ENCODE measurements around the gene DHTKD1. TPM values are rescaled to one million over a fixed set of nuclear protein-coding genes. Genes with fewer than 3 reads are reported as not detected.

Gene DHTKD1
- total RNA-seq, 3 donors from 2014 or later: 22.3 to 35.7 (median 31.9) TPM

DNA sequence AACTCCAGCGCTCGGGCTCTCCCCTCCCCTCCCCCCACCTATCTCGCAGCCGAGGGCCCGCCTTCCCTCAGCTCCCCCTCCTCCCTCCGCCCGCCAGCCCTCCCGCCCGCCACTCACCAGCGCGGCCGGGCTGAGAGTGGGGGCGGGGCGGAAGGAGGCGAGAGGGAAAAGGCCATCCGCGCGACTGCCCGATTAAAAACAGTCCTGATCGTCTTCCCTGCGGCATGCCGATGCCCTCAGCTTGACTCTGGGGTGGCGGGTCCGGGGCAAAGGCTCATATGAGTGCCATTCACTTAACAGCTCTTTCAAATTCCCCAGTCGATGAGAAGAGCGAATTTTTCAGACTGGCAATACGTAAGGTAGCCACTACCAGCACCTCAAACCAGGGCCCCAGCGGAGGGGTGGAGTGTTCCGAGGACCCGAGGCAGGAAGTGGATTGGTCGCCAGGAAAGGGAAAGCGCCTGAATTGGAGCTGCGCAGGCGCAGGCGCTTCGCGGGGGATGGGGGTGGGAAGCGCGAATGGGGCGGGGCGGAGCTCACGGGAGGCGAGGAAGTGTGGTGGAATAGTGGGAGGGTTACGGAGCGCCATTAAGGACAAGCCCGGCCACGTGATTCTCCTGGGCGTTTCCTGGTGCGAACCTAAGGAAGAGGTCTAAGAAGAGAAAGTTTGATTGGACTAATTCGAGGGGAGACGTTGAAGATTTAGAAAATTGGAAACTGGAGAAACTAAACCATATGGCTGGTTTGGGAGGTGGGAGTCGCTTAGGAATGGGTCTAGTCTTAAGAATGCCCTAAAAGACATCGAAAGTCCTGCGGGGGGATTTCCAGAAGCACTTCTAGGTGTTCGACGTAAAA lies 25.7 kb upstream of the DHTKD1 start, which contains the start of gene UPF2:
TSS of gene UPF2 (minus strand) at position 13 of the 855 bp plus-strand sequence. CDS start 7,386 bp downstream, outside the sequence.
- DNase-seq (ENCODE audit: low spot score in 2 of 2): peak; percentile 98 to 99
- peak within 1 kb of the TSS; percentile 98 for H3K27ac ChIP-seq
- intact Hi-C loops (cut with DNase I; ENCODE audit: low total_unique reads): no loop called here
- no peaks in the 10 kb centered on the region for H3K36me3 ChIP-seq
- no peaks in the 10 kb centered on the region for H3K4me1 ChIP-seq
- no peaks in the 10 kb centered on the region for H3K27me3 ChIP-seq
- H3K9me3 ChIP-seq: no peaks in the 10 kb centered on the region
- H3K4me3 ChIP-seq: peak within 1 kb of the TSS; percentile 76 to 98 (median 96)
- TF ChIP-seq, protein P1, sequence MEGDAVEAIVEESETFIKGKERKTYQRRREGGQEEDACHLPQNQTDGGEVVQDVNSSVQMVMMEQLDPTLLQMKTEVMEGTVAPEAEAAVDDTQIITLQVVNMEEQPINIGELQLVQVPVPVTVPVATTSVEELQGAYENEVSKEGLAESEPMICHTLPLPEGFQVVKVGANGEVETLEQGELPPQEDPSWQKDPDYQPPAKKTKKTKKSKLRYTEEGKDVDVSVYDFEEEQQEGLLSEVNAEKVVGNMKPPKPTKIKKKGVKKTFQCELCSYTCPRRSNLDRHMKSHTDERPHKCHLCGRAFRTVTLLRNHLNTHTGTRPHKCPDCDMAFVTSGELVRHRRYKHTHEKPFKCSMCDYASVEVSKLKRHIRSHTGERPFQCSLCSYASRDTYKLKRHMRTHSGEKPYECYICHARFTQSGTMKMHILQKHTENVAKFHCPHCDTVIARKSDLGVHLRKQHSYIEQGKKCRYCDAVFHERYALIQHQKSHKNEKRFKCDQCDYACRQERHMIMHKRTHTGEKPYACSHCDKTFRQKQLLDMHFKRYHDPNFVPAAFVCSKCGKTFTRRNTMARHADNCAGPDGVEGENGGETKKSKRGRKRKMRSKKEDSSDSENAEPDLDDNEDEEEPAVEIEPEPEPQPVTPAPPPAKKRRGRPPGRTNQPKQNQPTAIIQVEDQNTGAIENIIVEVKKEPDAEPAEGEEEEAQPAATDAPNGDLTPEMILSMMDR (IDR thresholded peaks at IDR 0.05): peak in 2 of 3 donors; percentile 27 to 31
- TF ChIP-seq POLR2AphosphoS5 (IDR thresholded peaks at IDR 0.05): peak; percentile 77 to 91 (median 80)
- peak; percentile 59 for TF ChIP-seq POLR2A (IDR thresholded peaks at IDR 0.05)

DNA sequence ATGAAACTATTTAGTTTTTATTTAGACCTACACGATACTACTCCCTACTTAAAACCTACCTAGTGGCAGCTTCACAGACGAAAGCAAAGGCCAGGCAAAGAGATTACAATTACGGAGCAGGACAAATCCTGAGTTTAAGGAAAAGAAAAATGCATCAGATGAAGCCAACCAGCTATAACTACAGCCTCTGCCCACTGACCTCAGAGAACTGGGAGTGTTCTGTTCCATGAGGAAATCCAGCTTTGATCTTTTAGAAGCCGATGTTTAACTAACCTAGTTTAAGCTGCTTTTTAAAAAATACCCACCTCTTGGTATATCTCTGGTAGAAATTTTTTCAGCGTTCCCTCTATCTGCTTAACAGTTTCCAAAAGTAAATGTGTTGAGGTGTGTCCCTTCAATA lies 23.2 kb upstream of the DHTKD1 start:
- DNase-seq (ENCODE audit: low spot score in 2 of 2): no peak
- Histone ChIP-seq H3K9me3 (no peaks in the 10 kb centered on the region), H3K4me1 (no peaks in the 10 kb centered on the region), H3K36me3 (no peaks in the 10 kb centered on the region), H3K4me3 (no peak overlapping the region), H3K27me3 (no peaks in the 10 kb centered on the region), H3K27ac (no peak overlapping the region)
- intact Hi-C loops (cut with DNase I; ENCODE audit: low total_unique reads): no loop called here
- TF ChIP-seq POLR2A (IDR thresholded peaks at IDR 0.05): no peak
- TF ChIP-seq POLR2AphosphoS5 (IDR thresholded peaks at IDR 0.05): no peak
- TF ChIP-seq, protein P1 (IDR thresholded peaks at IDR 0.05): no peak

- TF ChIP-seq POLR2AphosphoS5 (IDR thresholded peaks at IDR 0.05): no peak
- TF ChIP-seq POLR2A (IDR thresholded peaks at IDR 0.05): no peak
- TF ChIP-seq, protein P1 (IDR thresholded peaks at IDR 0.05): no peak
- Histone ChIP-seq H3K4me1 (no peaks in the 10 kb centered on the region), H3K27me3 (no peaks in the 10 kb centered on the region), H3K36me3 (no peaks in the 10 kb centered on the region), H3K4me3 (no peak overlapping the region), H3K9me3 (no peaks in the 10 kb centered on the region), H3K27ac (no peak overlapping the region)
- intact Hi-C loops (cut with DNase I; ENCODE audit: low total_unique reads): no loop called here
- DNase-seq (ENCODE audit: low spot score in 2 of 2): no peak
Measured at GRCh38 chr10:12048547-12048946, 20.2 kb upstream of the DHTKD1 start.

DNA sequence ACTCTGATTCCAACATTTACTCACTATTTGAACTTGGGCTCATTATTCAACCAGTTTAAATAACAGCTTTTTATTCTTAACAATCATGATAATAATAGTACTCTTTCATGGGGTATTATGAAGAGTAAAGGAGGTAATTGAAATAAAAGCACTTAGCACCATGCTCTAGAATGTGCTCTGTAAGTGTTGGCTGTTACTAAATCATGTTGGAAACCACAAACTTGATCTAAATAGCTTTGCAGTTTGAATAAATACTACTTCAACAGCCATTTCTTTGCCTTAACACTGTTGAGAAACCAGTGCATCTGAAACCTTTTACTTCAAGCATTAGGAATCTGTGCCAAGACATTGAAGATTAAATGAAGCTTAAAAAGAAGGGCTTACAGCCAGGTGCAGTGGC lies 18.2 kb upstream of the DHTKD1 start:
- no peak for DNase-seq (ENCODE audit: low spot score in 2 of 2)
- Histone ChIP-seq H3K27ac (no peak overlapping the region), H3K4me1 (no peaks in the 10 kb centered on the region), H3K36me3 (no peaks in the 10 kb centered on the region), H3K27me3 (no peaks in the 10 kb centered on the region), H3K9me3 (no peaks in the 10 kb centered on the region), H3K4me3 (no peak overlapping the region)
- intact Hi-C loops (cut with DNase I; ENCODE audit: low total_unique reads): no loop called here
- TF ChIP-seq, protein P1 (IDR thresholded peaks at IDR 0.05): no peak
- TF ChIP-seq POLR2AphosphoS5 (IDR thresholded peaks at IDR 0.05): no peak
- TF ChIP-seq POLR2A (IDR thresholded peaks at IDR 0.05): no peak

- no peaks in the 10 kb centered on the region for H3K4me1 ChIP-seq
- TF ChIP-seq POLR2A (IDR thresholded peaks at IDR 0.05) (no peak), POLR2AphosphoS5 (IDR thresholded peaks at IDR 0.05) (no peak)
- TF ChIP-seq, protein P1 (IDR thresholded peaks at IDR 0.05): no peak
- no peak overlapping the region for H3K27ac ChIP-seq
- intact Hi-C loops (cut with DNase I; ENCODE audit: low total_unique reads): no loop called here
- no peaks in the 10 kb centered on the region for H3K36me3 ChIP-seq
- no peaks in the 10 kb centered on the region for H3K27me3 ChIP-seq
- H3K4me3 ChIP-seq: no peak overlapping the region
- no peak for DNase-seq (ENCODE audit: low spot score in 2 of 2)
- H3K9me3 ChIP-seq: no peaks in the 10 kb centered on the region
Measured at GRCh38 chr10:12051241-12051640, 17.5 kb upstream of the DHTKD1 start.

Measured in breast epithelium (tissue), 4 donors.